HEK293 (cell line): ENCODE measurements around the gene HGD.

Experiments
- CTCF ChIP-seq: fragments of 450-650 bp; formaldehyde crosslinking; IDR thresholded peaks from 2 replicates; pipeline ENCODE4 v1.5.1; 2016; ENCODE audit warnings: missing biosample characterization, missing genetic modification characterization
- TCF7L2 ChIP-seq: IDR thresholded peaks from 2 replicates; pipeline ENCODE4 v1.6.1; 2011; ENCODE audit warnings: low read depth, mild to moderate bottlenecking, inconsistent platforms, low read length, moderate library complexity, borderline replicate concordance
- ZNF274 ChIP-seq, 2 experiments: fragments of 200-500 bp in 1 of 2; fragments of 450-650 bp in 1 of 2; sonication (Bioruptor generic) in 1 of 2; formaldehyde crosslinking in 1 of 2; IDR thresholded peaks; 2 replicates each; pipeline versions ENCODE4 v1.5.1 to v1.6.1; 2014 to 2016; ENCODE audit warnings: borderline replicate concordance in 1 of 2, inconsistent platforms in 1 of 2, low read length in 1 of 2, missing biosample characterization in 1 of 2, missing genetic modification characterization in 1 of 2
- ZNF398 ChIP-seq: fragments of 450-650 bp; formaldehyde crosslinking; IDR thresholded peaks from 2 replicates; pipeline ENCODE4 v1.5.1; 2017; ENCODE audit warnings: missing biosample characterization, missing genetic modification characterization
- ZNF707 ChIP-seq: fragments of 450-650 bp; formaldehyde crosslinking; IDR thresholded peaks from 2 replicates; pipeline ENCODE4 v1.5.1; 2016; ENCODE audit warnings: missing biosample characterization, missing genetic modification characterization
- ZNF776 ChIP-seq: fragments of 450-650 bp; formaldehyde crosslinking; IDR thresholded peaks from 2 replicates; pipeline ENCODE4 v1.5.0; 2017; ENCODE audit warnings: missing biosample characterization, missing genetic modification characterization, borderline replicate concordance
- ZNF777 ChIP-seq: fragments of 450-650 bp; formaldehyde crosslinking; IDR thresholded peaks from 2 replicates; pipeline ENCODE4 v1.5.1; 2017; ENCODE audit warnings: missing biosample characterization, missing genetic modification characterization, borderline replicate concordance
- ZSCAN23 ChIP-seq: fragments of 450-650 bp; formaldehyde crosslinking; IDR thresholded peaks from 2 replicates; pipeline ENCODE4 v1.5.1; 2016; ENCODE audit warnings: missing biosample characterization, missing genetic modification characterization
- TF ChIP-seq, protein P1 (sequence below): sonication (generic); formaldehyde crosslinking; IDR thresholded peaks from 2 replicates; pipeline ENCODE4 v1.8.1; 2022; ENCODE audit warnings: mild to moderate bottlenecking, moderate library complexity, missing genetic modification reagents

- TF ChIP-seq CTCF (tag by site-specific recombination) (no peak), TCF7L2 (no peak), ZNF776 (tag by site-specific recombination) (no peak), ZNF777 (tag by site-specific recombination) (no peak), ZSCAN23 (tag by site-specific recombination) (no peak), ZNF398 (tag by site-specific recombination) (no peak), ZNF707 (tag by site-specific recombination) (no peak), ZNF274 (IDR thresholded peaks at IDR 0.05; ENCODE audit: low read length) (no peak), ZNF274 (tag by site-specific recombination; IDR thresholded peaks at IDR 0.05; ENCODE audit: borderline replicate concordance) (no peak)
- TF ChIP-seq, protein P1, sequence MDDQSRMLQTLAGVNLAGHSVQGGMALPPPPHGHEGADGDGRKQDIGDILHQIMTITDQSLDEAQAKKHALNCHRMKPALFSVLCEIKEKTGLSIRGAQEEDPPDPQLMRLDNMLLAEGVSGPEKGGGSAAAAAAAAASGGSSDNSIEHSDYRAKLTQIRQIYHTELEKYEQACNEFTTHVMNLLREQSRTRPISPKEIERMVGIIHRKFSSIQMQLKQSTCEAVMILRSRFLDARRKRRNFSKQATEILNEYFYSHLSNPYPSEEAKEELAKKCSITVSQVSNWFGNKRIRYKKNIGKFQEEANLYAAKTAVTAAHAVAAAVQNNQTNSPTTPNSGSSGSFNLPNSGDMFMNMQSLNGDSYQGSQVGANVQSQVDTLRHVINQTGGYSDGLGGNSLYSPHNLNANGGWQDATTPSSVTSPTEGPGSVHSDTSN, result no peak
These were observed 82.8 kb downstream of the HGD start for GRCh38 chr3:120599211-120599610.
